Stimulated activated CD8-positive, alpha-beta memory T cell treated with anti-CD3 and anti-CD28 coated beads, Interleukin-2, amount 100 ng/mL, for 1 hour (primary cell): ENCODE data around the gene FXN.
A peak's percentile ranks its signal among the peaks of the same experiment; 100 is the strongest.
"Not testable (repeated sequence)": the region's sequence is repeated elsewhere in the genome, so short reads cannot be mapped to it uniquely, and the experiment has no call there.

Experiments
- DNase-seq, 2 donors: peaks; one replicate each; pipeline ENCODE4 v3.0.0-alpha.2; 2020; ENCODE audit warnings: low read depth in 2 of 2

The FXN gene

GRCh38 chr9:69035438-69036308, at the start of gene FXN:
Gene FXN, plus strand, starts transcription at chr9:69035752. Its CDS starts 31 bp downstream, at chr9:69035783.
- peak; percentile 51 to 62 for DNase-seq

DNA sequence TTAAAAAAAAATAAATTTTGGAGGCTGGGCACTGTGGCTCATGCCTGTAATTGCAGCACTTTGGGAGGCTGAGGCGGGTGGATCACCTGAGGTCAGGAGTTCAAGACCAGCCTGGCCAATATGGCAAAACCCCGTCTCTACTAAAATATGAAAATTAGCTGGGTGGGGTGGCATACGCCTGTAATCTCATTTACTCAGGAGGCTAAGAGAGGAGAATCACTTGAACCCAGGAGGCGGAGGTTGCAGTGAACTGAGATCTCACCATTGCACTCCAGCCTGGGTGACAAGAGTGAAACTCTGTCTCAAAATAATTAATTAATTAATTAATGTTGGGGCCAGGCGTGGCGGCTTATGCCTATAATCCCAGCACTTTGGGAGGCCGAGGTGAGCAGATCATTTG, 48.6 kb upstream of the FXN start:
- not testable (repeated sequence) for DNase-seq

- DNase-seq: no peak
Observed at GRCh38 chr9:68991457-68991856, 44.1 kb upstream of the FXN start.

DNA sequence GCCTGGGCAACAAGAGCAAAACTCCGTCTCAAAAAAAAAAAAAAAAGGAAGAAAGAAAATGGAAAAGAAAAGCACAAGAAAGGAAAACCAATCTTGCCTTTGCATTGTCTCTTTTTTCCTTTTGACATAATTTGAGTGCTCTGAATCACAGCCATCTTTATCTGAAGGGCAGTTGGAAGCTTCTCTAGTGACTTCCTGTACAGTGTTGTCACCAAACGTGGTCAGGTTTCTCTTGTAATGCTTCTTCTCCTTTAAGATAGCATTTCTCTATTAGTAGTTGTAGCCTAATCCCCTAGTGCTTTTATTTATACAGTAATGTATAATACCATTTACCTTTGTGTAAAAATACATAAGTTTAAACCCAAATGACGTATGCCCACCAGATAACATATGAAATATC, 39.8 kb upstream of the FXN start:
- no peak for DNase-seq

GRCh38 chr9:68996462-68996861, 39.1 kb upstream of the FXN start:
- no peak for DNase-seq

- DNase-seq: no peak
Observed at GRCh38 chr9:68997666-68998065, 37.9 kb upstream of the FXN start.

GRCh38 chr9:68998385-68998784, 37.2 kb upstream of the FXN start:
- DNase-seq: no peak

DNA sequence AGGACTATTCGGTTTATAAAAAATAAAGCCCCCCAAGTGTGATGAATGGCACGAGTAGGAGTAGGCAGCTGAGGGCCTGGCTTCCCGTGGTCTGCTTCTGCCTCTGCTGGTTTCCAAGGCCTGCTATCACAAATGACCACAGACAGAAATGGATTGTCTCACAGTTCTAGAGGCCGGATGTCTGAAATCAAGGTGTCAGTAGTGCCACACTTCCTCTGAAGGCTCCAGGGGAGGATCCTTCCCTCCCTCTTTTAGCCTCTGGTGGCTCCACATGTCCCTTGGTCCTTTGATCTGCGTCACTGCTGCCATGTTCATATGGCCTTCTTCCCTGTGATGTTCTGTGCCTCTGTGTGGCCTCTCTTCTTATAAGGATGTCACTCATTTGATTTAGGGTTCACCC, 36.7 kb upstream of the FXN start:
- no peak for DNase-seq

DNA sequence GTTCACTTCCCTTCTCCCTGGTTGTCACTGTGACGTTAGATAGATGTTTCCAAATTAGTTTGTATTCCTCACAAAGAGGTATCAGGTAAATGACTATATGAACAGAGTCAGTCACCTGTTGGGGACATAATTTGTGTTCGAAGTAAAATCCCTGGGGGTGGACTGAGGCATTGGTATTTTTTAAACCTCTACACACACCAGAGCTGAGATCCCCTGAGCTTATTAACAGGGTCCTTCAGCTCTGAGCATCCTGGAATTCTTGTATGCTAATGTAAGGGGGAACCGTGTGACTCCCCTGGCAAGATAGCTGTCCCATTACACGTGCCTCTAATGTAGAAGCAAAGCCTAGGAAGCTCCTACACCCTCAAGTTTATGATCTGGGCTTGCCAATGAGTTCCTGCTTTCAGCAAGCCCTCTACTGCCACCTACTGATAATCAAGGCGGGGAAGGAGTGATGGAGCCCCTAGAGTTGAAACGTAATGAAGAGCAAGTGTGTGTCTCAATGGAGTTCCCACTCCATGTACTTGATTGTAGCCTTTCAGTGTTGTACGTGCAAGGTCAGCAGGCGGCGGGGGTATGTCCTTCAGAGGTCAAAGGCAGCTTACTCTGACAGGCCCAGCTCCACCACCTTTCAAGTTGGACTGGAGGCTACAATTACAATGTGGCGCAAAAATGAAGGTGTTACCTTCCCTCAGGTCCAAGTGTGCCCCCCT, 36.0 kb upstream of the FXN start:
- DNase-seq: peak; percentile 15 to 16

DNA sequence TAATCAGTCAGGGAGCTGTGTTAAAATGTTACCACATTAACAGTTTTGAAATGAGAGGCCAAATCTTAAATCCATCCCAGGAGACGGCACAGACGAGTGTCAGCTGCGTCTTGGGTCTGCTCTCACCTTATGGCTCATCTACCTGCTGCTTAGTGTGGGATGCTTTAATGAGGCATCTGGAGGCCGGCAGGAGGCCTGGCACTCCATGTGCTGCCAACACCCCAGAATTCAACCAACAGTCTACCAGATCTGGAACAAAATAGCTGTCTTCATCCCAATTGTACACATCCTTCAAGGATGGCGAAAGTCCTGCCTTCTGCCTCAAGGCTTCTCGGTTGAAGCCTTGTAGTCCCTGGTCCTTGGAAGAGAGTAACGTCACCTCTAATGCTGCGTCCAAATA, 33.6 kb upstream of the FXN start:
- DNase-seq: no peak

DNA sequence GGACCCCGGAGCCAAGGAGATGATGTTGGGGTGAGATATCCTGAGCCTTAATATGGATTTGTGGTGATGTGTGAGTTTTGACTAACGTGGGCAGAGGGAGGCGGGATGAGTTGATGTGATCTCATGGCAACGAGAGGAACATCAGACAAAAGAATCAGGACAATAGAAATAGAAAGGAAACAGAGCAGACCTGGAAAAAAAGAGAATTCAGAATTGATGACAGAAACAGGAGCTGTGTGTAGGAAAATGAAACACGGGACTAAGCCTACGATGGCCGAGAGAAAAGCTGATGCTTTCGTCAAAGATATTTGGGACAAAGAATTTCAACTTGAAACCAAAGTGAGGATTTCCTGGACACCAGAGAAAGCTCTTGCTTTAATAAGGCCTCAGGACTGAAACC, 32.5 kb upstream of the FXN start:
- no peak for DNase-seq

GRCh38 chr9:69004836-69005235, 30.7 kb upstream of the FXN start:
- DNase-seq: no peak

DNA sequence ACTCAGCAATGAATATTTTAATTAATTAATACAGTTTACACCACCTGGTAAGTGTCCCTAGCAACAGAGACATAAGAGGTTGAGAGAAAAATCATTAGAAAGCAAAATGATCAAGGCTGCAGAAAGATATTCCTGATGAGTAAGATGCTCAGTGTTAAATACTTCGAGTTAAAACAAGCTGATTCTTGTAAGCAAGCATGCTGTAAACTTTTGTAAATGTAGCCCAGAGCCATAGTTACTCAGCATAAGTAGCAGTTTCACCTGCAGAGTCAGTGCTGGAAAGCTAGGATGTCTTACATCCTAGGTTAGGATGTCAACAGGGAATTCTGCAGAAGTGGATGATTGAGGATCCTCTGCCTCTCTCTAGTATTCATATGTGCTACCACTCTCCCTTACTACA, 25.8 kb upstream of the FXN start:
- no peak for DNase-seq

DNA sequence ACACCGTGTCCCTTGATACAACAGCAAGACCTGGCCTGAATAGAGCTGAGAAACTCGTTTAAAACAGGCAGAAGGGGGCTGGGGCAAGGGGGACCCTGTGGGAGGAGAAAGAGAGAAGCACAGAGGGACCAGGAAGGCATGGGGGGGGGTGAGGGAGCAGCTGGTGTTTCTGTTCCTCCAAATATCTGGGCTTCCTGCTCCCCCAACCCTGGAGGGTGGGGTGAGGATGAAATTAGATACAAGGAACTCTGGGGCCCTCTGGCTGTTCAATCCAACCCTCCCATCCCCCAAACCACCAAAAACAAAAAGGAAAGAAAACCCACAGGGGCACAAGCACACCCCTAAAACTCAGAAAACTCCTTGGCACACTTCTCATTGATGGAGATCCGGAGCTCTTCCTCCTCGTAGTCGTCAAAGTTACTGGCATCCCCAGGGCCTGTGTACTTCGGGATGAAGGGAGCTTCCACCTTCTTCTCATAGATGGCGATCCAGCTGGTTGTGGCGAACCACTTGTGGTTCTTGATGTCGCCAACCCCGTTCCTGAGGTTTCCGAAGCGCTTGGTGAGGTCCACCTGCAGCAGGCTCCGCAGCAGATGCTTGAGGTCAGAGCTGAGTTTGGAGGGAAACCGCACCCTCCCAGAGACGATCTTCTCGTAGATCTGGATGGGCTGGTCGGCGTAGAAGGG, 22.7 kb upstream of the FXN start:
- DNase-seq: no peak

GRCh38 chr9:69013382-69013727, 22.2 kb upstream of the FXN start:
- DNase-seq: no peak

DNA sequence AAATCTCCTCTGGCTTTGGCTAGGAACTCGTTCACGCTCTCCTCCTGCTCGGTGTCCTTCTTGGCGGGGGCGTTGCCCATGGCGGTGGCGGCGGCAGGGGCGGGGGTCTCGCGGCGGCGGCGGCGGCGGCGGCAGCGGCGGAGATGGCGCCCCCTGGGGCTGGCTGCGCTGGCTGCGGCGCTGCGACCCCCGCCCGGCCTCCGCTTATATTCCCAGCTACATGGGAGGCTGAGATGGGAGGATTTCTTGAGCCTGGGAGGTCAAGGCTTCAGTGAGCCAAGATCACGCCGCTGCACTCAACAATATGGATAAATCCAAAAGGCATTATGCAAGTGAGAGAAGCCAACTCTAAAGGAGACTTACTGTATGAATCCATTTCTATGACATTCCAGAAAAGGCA, 21.5 kb upstream of the FXN start, which contains the start of gene PRKACG:
Gene PRKACG (minus strand): TSS at position 101 of the 400 bp plus-strand sequence. CDS start 21 bp downstream, at position 80.
- DNase-seq: no peak

DNA sequence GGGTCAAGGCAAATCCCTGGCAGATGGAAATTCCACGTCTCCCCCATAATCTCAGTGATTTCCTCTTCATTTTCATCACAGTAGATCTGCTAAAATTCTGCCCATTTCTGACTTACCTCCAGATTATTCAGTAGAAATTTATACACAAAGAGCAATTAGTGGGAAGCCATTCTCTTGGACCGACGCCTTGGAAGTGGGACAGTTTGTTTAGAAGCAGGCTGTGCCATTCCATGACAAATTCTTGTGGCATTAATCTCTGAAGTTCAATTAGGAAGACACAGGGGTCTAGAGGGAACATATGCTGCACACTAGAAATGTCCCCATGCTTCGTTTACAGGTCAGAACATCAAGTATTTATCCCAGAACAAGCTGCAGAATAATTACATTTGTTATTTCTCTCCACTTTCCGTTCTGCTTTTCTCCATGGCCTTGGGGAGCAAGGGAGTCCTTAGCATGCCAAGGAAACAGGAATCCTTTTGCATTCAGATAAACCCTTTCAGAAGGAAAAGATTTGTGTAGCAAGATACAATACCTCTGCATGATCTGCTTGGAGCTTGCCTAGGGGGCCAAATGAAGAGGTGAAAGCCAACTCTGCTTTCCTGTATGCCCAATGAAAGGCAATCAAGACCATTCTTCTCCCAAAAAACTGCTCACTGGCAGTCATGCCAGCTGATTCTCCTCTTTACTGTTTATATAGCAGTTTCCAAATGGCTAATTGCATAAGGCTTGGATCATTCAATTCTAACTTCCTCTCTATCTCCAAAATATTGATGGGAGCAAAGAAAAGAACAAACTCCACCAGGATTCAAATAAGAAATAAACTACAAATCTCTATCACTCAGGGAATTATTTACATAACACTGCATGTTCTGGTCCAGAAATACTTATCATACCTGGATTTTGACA, 19.1 kb upstream of the FXN start:
- no peak for DNase-seq

DNA sequence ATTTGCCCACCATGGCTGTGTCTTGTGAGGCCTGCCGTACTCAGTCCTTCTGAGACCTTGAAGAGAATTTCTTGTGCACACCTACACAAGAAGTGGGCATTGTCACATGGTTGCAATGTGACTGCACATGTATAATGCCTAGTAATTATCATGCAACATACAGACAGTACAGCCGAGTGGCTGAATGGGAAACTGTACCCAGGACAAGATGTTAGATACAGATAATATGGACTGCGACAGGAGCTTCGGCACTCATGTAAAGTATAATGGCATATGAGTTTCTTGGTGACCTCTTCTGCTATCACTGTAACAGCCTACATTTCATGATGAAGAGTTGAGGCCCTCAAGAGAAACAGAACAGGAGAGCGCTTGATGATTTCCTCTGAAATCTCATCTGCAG, 16.8 kb upstream of the FXN start:
- DNase-seq: no peak

GRCh38 chr9:69019808-69020207, 15.7 kb upstream of the FXN start:
- DNase-seq: peak in 1 of 2 donors; percentile 9

- no peak for DNase-seq
Observed at GRCh38 chr9:69020301-69021145, 15.0 kb upstream of the FXN start.

DNA sequence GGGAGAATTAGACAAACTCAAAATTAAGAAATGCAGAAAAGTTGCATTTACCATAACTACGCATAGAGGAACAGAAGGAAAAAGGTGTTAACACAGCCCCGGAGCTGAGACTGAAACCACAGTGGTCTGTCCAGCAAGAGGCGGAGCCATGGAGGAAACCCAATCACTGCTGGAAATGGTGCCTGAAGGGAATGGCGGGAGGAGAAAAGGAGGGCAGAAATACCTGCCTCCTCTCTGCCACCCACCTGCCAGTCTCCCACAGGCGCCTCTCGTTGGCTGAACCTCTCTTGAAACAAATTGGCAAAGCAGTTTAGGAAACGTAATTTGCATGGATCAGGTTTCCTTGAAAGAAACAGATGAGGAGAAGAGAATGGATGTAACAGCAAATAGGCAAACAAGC, 11.9 kb upstream of the FXN start:
- no peak for DNase-seq
